Astrocyte of the cerebellum (primary cell): ENCODE measurements around the gene EPG5.

ENCODE experiments used
- DNase-seq: peaks from one replicate; pipeline ENCODE4 v3.0.0-alpha.2; 2011; ENCODE audit warnings: low read depth
- H3K4me3 ChIP-seq: 2 replicates; pipeline ENCODE4 v1.5.1; 2011; ENCODE audit warnings: mild to moderate bottlenecking, low read depth, low read length, moderate library complexity
- in situ Hi-C: cut with HindIII; loops from 2 replicates; pipeline ENCODE4 v1.10.0; 2017; ENCODE audit warnings: low sequenced_read_pairs
- TF ChIP-seq, protein P1 (sequence below): IDR thresholded peaks from 2 replicates; pipeline ENCODE4 v1.5.1; 2012; ENCODE audit warnings: low read length, low read depth, moderate library complexity, mild to moderate bottlenecking; ENCODE audit errors: missing control alignments

The EPG5 gene

DNA sequence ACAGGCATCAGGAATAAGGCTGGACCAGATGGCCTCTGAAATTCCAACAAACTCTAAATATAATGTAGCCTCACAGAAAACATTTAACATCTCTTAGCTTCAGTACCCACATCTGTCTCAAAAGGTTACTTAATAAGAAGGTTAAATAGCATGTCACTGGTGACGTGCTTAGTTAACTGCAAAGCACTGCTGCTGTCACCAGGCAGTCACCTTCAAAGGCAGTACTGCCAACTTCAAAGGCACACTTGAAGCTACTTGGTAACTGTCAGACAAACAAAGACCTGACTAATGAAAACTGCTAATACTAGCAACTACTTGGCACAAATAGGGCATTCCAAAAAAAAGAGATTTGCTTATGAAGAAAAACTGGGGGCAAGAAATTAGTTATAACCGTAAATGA is 36.2 kb downstream of the EPG5 start:
- TF ChIP-seq, protein P1, sequence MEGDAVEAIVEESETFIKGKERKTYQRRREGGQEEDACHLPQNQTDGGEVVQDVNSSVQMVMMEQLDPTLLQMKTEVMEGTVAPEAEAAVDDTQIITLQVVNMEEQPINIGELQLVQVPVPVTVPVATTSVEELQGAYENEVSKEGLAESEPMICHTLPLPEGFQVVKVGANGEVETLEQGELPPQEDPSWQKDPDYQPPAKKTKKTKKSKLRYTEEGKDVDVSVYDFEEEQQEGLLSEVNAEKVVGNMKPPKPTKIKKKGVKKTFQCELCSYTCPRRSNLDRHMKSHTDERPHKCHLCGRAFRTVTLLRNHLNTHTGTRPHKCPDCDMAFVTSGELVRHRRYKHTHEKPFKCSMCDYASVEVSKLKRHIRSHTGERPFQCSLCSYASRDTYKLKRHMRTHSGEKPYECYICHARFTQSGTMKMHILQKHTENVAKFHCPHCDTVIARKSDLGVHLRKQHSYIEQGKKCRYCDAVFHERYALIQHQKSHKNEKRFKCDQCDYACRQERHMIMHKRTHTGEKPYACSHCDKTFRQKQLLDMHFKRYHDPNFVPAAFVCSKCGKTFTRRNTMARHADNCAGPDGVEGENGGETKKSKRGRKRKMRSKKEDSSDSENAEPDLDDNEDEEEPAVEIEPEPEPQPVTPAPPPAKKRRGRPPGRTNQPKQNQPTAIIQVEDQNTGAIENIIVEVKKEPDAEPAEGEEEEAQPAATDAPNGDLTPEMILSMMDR = no peak
- in situ Hi-C loops = no loop called here
- no peak for DNase-seq
- H3K4me3 ChIP-seq = no peak overlapping the region

DNA sequence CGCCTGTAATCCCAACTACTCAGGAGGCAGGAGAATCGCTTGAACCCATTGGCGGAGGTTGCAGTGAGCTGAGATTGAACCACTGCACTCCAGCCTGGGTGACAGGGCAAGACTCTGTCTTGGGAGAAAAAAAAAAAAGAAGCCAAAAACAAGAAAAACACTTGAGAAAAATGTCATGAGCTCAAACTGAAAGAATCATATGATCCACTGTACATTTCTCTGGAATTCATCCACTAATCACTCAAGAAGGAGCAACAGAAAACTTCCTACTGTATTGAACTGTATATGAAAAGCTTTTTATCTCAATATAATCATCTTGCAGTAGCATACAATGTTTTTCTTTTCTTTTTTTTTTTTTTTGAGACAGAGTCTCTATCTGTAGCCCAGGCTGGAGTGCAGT is 40.4 kb downstream of the EPG5 start:
- in situ Hi-C loops = no loop called here
- H3K4me3 ChIP-seq = no peak overlapping the region
- TF ChIP-seq, protein P1 = no peak
- DNase-seq = no peak

DNA sequence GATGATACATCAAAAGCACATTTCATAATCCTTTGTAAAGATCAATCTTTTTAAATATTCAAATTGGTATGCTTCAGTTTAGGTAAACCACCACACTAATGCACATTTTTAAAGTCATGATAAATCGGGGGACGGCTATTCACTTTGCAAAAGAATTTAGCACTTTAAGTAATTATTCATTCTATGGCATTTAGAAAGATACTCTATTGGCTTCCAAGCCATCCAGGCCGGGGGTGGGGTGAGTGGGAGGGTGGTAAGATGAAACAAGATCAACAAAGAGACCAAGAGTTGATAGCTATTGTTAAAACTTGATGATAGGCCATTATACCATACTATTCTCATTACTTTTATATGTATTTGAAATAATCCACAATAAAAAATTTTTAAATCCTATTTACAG is 41.0 kb downstream of the EPG5 start:
- in situ Hi-C loops = no loop called here
- no peak for DNase-seq
- TF ChIP-seq, protein P1 = no peak
- no peak overlapping the region for H3K4me3 ChIP-seq

DNA sequence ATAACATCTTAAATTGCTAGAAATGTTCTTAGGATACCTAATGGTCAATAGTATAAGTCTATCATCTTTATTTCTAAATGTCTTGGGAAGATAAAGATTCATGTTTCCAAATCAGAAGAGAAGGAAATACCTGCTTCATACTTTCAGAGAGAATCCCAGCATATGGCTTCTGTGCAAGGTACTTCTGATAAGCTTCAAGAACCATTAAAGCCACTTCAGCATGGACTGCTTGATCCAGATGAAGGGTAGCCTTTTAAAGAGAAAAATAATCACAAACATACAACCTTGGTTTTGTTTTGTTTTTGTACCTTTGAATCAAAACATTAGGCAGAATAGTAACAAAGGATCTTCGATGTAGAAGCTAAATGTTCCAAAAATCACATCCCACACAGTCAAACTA is 44.0 kb downstream of the EPG5 start:
- in situ Hi-C loops = no loop called here
- no peak for DNase-seq
- H3K4me3 ChIP-seq = no peak overlapping the region
- TF ChIP-seq, protein P1 = no peak

DNA sequence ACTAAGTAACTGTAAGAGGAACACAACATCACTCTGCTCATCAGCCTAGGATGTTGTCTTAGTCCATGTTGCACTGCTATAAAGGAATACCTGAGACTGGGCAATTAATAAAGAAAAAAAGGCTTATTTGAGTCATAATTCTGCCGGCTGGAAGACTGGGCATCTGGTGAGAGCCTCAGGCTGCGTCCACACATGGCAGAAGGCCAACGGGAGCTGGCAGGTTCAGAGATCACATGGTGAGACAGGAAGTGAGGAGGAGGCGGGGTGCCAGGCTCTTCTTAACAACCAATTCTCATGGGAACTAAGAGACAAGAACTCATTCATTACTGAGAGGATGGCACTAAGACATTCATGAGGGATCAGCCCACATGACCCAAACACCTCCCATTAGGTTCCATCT is 46.8 kb downstream of the EPG5 start:
- in situ Hi-C loops = no loop called here
- H3K4me3 ChIP-seq = no peak overlapping the region
- DNase-seq = peak; percentile 54
- TF ChIP-seq, protein P1 = no peak

DNA sequence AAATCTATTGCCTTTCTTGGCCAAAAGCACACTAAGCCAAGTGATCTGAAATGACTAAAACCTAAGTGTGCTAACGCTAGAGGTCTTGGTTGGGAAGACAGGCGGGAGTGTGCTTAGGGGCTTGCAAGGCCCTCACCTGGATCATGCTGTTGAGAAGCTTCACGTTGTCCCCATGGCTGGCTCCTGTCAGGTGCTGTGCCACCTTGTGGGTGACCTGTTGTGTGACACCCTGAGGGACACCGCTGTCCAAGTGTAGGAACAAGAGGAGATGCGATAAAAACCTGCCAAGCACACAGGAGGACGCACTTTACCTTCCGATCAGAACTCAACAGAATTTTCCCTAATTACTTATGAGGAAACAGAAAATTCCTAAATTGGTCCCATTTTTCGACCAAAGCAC is 50.8 kb downstream of the EPG5 start:
- in situ Hi-C loops = loop anchor here (5.0 kb wide), 1 partner anchor 46 kb away; no protein-coding TSS in a partner anchor
- no peak for DNase-seq
- TF ChIP-seq, protein P1 = no peak
- H3K4me3 ChIP-seq = no peak overlapping the region

DNA sequence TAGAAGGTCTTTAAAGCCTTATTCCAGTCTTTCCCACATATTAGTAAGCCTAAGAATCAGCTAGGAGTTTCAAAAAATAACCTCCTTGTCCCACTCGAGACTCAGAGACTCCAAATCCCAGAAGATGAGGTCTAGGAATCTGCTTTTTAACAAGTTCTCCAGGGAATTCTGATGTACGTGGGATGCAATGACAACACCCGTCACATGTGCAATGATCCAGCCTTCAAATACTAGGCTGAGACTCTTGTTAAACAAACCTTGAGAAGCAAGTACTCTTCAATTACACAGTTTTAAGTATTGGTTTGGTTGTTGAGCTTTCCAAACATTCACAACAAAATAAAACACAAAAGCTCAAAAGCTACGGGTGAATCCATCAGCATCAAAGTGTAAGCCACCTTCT is 53.9 kb downstream of the EPG5 start:
- no peak overlapping the region for H3K4me3 ChIP-seq
- in situ Hi-C loops = no loop called here
- TF ChIP-seq, protein P1 = no peak
- no peak for DNase-seq
